ENCODE data around the gene GPR3.
"Not testable (repeated sequence)": the region's sequence is repeated elsewhere in the genome, so short reads cannot be mapped to it uniquely, and the experiment has no call there.

Gene GPR3

GRCh38 chr1:27418326-27419185, 26.1 kb downstream of the GPR3 start:
- DNase-seq (ENCODE audit: low read depth in 1 of 2, low spot score in 1 of 2), result peak in 1 of 2 donors; percentile 48

GRCh38 chr1:27423709-27424108, 31.3 kb downstream of the GPR3 start:
- DNase-seq (ENCODE audit: low read depth in 1 of 2, low spot score in 1 of 2), result no peak

DNA sequence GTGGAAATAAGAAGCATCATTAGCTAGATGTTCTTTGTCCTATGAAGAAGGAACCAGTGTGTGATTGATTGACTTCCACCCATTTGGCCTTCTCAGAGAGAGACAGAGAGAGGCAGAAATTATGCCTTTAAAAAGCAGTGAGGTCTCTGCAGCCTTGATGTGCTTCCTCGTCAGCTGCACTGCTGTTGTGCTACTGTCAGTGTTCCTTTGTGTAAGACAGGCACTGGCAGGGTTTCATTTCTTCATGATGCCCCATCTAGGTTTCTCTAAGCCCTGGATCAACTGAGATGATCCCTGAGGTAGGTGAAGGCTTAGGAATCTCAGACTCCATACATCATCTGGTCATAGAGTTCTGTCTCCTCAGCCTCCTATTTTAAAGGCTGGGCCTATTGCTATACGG, 34.9 kb downstream of the GPR3 start:
- DNase-seq (ENCODE audit: low read depth in 1 of 2, low spot score in 1 of 2), result no peak

DNA sequence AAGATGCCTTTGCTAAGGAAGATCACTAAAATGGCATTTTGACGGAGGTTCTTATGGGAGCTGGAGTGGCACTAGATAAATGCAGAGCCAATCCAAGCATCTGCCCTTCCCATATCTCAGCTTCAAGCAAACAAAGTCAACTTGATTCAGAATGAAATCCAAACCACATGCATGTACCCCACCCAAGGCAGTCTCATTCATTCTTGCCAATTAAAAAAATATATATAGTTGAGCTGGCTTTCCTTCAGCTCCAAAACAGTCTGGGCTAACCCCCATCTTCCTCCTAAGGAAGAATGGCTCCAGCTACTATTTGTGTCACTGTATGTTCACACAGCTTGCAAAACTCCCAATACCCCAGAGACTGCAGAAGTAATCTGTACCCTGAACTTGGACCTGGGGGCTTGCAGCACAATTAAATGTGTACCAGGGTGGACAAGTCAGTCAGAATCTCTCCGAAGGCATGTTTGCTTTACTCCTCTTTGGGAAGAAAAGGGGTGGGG, 35.4 kb downstream of the GPR3 start:
- no peak for DNase-seq (ENCODE audit: low read depth in 1 of 2, low spot score in 1 of 2)

DNA sequence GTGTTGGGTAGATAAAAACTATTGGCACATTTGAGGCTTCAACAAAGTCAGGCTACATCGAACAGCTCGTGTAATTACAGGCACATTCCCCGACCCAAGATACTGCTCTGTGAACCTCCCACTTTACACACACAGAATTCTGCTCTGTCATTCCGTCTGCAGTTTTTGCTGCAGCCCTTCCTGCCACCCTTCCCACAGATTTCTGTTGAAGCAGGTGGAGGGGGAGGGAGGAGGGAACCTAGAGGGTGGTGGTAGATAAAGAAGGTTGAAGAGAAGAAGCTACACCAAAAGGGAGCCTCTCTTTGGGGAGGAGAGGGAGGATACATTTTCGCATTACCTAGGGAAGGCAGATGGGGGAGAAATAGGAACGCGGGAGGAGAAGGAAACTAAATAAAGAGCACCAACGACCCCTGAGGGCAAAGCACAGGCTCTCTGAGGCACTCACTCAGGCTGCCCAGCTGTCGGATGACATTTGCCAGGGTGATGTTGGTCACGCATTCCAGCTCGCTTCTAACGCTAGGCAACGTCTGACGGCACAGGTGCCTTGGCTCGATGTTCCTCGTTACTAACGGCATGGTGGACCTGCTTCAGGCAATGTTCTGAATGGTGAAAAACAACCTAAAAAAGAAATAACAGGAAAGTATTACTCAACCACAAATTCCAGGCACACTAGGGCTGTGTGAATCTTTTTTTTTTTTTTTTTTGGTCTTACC, 36.0 kb downstream of the GPR3 start:
- no peak for DNase-seq (ENCODE audit: low read depth in 1 of 2, low spot score in 1 of 2)

DNA sequence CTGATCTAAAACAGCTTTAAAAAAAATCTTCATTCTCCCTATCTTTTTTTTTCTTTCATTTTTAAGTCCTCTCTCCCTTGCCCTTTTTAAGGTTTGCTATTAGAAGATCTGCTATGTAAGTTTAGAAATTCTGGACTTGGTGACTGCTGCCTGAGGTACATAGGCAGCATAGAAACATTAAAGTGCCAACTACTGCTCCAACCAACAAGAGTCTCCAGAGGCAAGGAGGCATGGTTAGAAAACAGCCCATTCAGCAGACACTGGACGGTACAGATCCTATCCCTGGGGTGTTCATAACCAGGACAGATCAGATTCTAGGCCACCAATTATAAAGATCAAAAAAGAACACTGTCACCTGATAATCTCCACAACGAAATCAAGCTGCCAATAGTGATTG, 36.6 kb downstream of the GPR3 start:
- DNase-seq (ENCODE audit: low read depth in 1 of 2, low spot score in 1 of 2), result no peak

DNA sequence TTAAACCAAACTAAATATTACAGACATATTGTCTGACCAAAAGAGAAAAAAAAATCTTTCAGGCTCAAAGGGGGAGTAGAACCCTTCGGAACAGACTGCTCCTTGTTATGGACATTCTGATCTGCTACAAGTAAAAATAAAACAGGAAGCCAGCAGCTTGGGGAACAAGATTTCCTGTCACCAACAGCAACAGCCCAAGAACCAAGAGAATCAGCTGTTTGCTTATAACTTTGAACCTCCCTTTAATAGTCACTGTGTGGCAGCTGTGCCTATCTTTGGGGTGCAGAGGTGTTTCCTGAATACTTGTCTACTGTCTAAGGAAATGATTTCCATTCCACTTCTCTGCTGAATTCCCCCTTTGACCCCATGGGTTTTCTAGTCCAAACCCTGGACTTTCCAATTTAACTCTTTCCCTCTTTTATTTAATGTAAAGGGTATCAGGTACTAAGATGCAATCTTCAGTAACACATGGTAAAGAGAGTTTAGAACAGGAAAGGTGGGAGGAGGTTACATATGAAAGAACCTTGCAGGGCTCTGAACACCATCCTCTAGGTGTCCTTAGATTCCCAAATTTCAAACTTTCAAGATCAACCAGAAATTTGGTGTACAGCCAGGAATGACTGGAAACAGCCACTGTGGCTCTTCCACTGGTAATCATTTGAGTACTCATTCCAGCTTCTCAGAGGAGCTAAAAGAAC, 38.6 kb downstream of the GPR3 start:
- no peak for DNase-seq (ENCODE audit: low read depth in 1 of 2, low spot score in 1 of 2)

DNA sequence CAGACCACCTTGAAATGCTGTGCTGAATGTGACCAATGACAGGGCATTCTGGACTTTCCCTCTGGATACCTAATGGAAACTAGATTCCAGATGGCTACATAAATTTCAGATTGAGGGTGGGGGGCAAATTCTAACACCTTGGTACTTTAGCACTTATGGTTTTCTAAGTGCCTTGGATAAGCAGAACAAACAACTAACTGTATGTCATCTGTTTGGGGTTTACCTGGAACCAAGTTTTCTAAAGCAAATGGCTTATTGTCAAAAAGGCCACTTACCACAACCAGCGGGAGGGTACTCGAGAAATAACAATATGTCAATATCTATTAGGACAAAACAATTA, 39.1 kb downstream of the GPR3 start:
- DNase-seq (ENCODE audit: low read depth in 1 of 2, low spot score in 1 of 2), result no peak

GRCh38 chr1:27432725-27433124, 40.3 kb downstream of the GPR3 start:
- DNase-seq (ENCODE audit: low read depth in 1 of 2, low spot score in 1 of 2), result not testable (repeated sequence)

GRCh38 chr1:27433706-27434105, 41.3 kb downstream of the GPR3 start:
- DNase-seq (ENCODE audit: low read depth in 1 of 2, low spot score in 1 of 2), result no peak

DNA sequence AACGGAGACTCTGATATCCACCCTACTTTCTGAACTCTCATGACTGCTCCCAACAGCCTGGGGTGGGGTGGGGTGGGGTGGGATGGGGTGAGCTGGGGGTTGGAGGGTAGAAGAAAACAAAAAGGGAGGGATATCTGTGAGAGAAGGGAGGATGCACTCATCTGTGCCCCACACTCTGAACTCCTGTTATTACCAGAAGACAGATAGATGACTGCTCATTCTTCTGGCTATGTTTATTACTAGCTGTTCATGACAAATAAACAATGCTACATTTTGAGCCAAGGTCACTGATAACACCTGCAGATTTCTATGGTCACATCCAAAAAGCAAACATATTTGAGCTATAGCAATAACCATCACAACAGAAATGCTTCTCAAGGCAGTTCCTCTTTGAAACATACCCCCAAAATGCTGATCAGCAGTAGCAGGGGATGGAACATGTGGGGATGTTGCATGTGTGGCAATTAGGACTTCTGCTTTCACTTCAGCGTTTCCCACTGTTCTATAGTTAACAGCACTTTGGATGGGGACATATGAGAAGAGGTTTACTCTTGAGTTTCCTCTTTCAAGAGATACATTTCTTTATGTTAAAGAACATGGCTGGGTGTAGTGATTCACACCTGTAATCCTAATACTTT, 43.3 kb downstream of the GPR3 start:
- no peak for DNase-seq (ENCODE audit: low read depth in 1 of 2, low spot score in 1 of 2)

- no peak for DNase-seq (ENCODE audit: low read depth in 1 of 2, low spot score in 1 of 2)
Measured at GRCh38 chr1:27436204-27437159, 44.1 kb downstream of the GPR3 start.

DNA sequence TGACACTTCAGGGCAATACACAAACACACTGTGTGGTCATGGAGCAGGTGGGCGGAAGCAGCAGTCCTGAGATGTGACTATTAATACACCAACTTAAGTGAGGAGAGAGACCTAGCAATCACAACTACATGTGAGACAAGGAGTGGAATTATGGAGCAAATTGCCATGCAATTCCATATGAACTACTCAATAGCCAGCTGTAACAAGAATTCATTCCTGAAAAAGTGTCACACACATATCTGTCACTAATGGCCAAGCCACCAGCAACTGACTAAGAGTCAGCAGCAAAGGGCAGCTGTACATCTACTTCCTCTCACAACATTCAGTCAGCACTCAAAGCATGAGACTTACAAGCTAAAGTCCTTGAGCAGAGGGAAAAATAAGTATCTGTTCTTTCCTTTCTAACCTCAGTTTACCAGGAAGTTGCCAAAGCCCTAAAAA, 46.2 kb downstream of the GPR3 start:
- DNase-seq (ENCODE audit: low read depth in 1 of 2, low spot score in 1 of 2), result no peak

DNA sequence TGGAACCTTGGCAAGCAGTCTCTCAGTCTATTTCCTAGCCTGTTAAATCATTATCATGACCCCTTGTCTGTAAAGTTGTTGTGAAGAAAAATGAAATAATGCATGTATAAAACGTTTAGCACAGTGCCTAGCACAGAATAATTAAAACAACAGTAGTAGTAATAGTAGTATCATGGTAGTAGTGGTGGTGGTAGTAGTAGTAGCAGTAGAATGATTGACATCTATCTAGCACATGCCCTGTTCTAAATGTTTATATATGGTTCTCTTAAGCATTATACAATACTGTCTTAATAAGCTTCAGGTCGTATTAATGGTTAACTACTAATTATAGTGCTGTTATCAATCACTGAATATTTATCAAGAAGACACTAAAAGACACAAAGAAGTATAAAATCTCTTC, 46.7 kb downstream of the GPR3 start:
- no peak for DNase-seq (ENCODE audit: low read depth in 1 of 2, low spot score in 1 of 2)

DNA sequence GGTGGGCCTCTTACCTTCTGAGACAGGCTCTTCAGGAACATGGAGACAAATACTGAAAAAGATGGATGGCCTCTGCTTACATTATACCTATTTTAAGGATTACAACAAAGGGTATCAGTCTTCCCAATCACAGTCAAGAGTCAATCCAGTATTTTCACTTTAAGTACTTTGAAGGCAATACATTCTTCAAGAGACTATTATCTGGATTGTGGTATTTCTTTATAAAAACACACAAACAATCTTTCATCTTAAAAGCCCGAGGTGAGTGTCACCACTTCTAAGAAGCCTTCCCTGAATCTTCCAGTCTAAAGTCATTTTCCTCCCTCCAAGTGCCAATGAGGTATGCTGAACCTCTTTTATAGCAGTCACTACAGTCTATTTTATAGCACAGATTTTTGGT, 52.2 kb downstream of the GPR3 start:
- no peak for DNase-seq (ENCODE audit: low read depth in 1 of 2, low spot score in 1 of 2)

Measured in activated T-helper 1 cell treated with anti-CD3 and anti-CD28 coated beads, Interleukin-2, amount 50 U/mL, for 16 hours (primary cell).